Subcutaneous adipose tissue (tissue), 4 donors: ENCODE results near the gene G2E3. TPM values are rescaled to one million over a fixed set of nuclear protein-coding genes. Genes with fewer than 3 reads are reported as not detected.

Experiments
- total RNA-seq, 4 donors: library from RNA; depleted of rRNA; stranded (reverse); fragments of >200 nt; gene quantifications; one replicate each; pipeline ENCODE4 v1.1.0, GENCODE V29; 2016
- TF ChIP-seq, protein P1 (sequence below): fragments of 450-650 bp; IDR thresholded peaks from one replicate; pipeline ENCODE4 v1.5.1; 2016; ENCODE audit warnings: low read depth, mild to moderate bottlenecking, control low read depth, antibody characterized with exemption, moderate library complexity

G2E3 gene
- total RNA-seq, 4 donors from 2014 or later, result 8.9 to 19.1 (median 15.1) TPM

DNA sequence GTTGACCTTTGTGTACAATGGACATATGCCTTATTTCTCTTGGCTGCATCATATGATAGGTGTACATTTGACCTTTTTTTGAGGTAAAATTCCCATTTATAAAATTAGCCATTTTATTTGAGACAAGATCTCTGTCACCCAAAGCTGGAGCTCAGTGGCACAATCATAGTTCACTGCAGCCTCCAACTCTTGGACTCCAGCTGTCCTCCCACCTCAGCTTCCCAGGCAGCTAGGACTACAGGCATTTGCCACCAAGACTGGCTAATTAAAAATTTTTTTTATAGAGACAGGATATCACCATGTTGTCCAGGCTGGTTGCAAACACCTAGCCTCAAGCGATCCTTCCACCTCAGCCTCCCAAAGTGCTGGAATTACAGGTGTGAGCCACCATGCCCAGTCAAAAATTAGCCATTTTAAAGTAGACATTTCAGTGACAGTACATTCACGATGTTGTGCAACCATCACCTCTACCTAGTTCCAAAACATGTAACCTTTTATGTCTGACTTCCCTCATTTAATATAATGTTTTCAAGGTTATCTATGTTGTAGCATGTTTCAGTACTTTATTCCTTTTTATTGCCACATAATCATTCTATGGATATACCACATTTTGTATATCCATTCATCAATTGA is 5.4 kb downstream of the G2E3 start:
- TF ChIP-seq, protein P1, sequence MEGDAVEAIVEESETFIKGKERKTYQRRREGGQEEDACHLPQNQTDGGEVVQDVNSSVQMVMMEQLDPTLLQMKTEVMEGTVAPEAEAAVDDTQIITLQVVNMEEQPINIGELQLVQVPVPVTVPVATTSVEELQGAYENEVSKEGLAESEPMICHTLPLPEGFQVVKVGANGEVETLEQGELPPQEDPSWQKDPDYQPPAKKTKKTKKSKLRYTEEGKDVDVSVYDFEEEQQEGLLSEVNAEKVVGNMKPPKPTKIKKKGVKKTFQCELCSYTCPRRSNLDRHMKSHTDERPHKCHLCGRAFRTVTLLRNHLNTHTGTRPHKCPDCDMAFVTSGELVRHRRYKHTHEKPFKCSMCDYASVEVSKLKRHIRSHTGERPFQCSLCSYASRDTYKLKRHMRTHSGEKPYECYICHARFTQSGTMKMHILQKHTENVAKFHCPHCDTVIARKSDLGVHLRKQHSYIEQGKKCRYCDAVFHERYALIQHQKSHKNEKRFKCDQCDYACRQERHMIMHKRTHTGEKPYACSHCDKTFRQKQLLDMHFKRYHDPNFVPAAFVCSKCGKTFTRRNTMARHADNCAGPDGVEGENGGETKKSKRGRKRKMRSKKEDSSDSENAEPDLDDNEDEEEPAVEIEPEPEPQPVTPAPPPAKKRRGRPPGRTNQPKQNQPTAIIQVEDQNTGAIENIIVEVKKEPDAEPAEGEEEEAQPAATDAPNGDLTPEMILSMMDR, result no peak

DNA sequence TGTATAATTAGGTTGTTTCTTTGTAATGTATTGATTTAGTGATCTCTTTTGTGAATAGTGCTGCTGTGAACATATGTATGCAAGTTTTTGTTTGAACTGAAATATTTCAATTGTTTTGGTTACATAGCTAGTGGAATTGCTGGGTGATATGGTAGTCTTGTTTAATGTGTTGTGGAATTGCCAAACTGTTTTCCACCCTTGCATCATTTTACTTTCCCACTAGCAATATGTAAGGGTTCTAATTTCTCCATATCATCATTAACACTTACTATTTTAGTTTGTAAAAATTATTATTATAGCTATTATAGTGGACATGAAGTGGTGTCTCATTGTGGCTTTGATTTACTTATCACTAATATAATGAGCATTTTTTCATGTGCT is 5.9 kb downstream of the G2E3 start:
- TF ChIP-seq, protein P1, result no peak

DNA sequence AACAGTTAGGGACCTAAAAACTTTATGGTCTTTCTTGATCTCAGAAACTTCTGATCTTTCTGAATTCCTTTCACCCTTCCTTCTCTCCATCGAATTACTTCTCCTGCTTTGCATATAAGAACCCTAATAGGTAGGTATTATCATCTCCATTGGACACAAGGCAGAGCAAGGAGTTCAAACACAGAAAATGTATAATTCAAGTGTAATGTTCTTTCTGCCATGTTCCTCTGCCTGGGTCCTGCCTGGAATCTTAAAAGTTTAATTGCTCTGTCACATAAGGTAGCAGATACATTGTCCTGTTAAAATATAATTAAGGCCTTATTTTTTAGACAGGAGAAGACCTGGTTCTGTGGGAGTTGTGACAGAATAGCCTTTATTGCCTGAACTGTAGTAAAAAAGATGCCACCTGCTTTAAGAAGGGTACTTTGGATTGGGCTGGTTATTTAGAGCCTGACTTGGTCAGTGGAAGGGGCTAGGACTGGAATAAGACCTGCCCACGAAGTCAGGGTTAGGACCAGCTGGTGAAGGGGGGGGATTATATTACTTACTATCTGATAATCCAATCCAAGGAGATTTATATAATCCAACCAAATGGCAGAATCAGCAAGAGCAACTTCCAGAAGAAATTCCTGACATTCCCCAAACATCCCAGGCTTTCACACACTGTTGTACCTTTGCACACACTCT is 10.4 kb downstream of the G2E3 start:
- TF ChIP-seq, protein P1, result no peak

DNA sequence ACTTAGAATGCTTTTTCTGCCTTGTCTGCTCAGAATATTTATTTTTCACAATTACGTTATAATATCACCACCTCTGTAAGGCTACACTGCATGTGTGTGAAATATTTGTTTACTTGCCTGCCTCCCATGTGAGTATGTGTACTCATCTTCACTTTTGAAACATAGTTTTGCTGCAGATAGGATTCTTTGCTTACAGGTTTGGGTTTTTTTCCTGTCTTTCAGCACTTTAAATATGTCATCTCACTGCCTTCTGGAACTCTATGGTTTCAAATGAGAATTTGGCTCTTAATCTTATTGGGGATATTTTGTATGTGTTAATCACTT is 10.9 kb downstream of the G2E3 start:
- TF ChIP-seq, protein P1, result no peak

DNA sequence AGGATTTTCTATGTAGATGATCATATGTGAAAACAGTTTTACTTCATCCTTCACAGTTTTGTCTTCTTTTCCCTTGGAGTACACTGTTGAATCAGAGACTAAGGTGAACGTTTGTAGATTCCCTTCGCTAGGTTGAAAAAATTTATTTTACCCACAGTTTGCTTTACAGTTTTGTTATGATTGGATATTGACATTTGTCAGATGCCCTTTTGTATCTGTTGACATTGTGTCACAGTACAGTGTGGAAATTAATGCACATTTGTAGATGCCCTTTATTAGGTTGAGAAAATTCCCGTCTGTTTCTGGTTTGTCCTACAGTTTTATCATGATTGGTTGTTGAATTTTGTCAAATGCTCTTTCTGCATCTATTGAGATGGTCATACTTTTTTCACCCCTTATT is 13.3 kb downstream of the G2E3 start:
- TF ChIP-seq, protein P1, result no peak

DNA sequence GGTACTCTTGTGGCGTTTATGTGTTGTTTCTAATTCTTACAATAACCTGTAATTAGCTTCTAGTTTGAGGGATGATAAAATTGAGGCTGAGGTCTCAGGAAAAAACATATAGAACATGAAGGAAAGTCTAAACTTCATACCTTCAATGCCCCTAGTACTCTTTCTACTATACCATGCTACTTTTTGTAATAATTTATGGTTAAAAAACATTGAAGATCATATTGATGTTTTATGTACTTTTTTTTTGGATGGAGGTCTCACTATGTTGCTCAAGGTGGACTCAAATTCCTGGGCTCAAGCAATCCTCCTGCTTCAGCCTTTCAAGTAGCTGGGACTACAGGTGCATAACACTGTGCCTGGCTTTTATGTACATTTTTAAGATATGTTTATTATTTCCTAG is 13.8 kb downstream of the G2E3 start:
- TF ChIP-seq, protein P1, result no peak

DNA sequence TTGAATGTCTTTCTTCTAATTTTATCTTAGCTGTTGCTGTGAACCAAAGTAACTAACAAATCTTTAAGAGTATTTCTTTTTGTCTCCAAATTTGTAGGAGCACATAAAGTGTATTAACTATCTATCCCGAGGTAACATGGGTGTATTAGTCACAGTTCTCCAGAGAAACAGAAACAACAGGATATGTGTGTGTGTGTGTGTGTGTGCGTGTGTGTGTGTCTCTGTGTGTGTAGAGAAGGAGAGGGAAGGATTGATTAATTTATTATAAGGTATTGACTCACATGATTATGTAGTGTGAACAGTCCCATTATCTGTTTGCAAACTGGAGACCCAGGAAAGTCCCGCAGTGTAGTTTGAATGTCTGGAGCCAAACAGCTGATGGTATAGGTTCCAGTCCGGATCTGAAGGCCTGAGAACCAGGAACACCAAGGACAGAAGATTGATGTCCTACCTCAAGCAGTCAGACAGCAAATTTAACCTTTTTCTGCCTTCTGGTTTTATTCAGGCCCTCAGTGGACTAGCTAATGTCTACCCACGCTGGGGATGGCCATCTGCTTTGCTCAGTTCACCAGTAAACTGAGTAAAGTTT is 14.4 kb downstream of the G2E3 start:
- TF ChIP-seq, protein P1, result no peak
